CD4-positive, CD25-positive, alpha-beta regulatory T cell (primary cell): ENCODE data around the gene MTHFR. TPM values are rescaled to one million over a fixed set of nuclear protein-coding genes. Genes with fewer than 3 reads are reported as not detected.

Source experiments
- ATAC-seq, 2 donors: fragments of 150-1000 bp; cut with Tn5 transposase; one replicate each; pipeline ENCODE4 v1.10.0; 2021; ENCODE audit warnings: low read depth in 2 of 2, moderate number of reproducible peaks in 2 of 2, moderate library complexity in 1 of 2
- DNase-seq, 3 donors: peaks; one replicate each; pipeline versions ENCODE4 v3.0.0 to v3.0.0-alpha.2; 2012 to 2022; ENCODE audit warnings: mixed read lengths in 1 of 3
- H3K27ac ChIP-seq: one replicate; pipeline ENCODE4 v1.7.0; 2013; ENCODE audit warnings: mild to moderate bottlenecking, low read length; ENCODE audit not compliant: insufficient read depth, poor library complexity, severe bottlenecking
- H3K27me3 ChIP-seq: one replicate; pipeline ENCODE4 v1.7.0; 2013; ENCODE audit warnings: low read length; ENCODE audit not compliant: control insufficient read depth, insufficient read depth
- H3K36me3 ChIP-seq: one replicate; pipeline ENCODE4 v1.7.0; 2013; ENCODE audit warnings: mild to moderate bottlenecking, low read length, moderate library complexity; ENCODE audit not compliant: control insufficient read depth, insufficient read depth
- H3K4me1 ChIP-seq: 2 replicates; pipeline ENCODE4 v1.7.0; 2013; ENCODE audit warnings: mild to moderate bottlenecking, low read length; ENCODE audit not compliant: insufficient read depth, control insufficient read depth, poor library complexity, severe bottlenecking
- H3K4me3 ChIP-seq: one replicate; pipeline ENCODE4 v1.7.0; 2013; ENCODE audit warnings: low read depth, mild to moderate bottlenecking, low read length, moderate library complexity
- H3K9me3 ChIP-seq, 2 experiments: 1 replicate in 1 of 2; 2 replicates in 1 of 2; pipeline ENCODE4 v1.7.0; 2013; ENCODE audit warnings: low read length in 2 of 2, mild to moderate bottlenecking in 1 of 2, moderate library complexity in 1 of 2; ENCODE audit not compliant: control insufficient read depth in 2 of 2
- H3K27ac Mint-ChIP-seq, 3 donors: one replicate each; pipeline ENCODE4 v1.8.0; 2020 to 2022; ENCODE audit warnings: mild to moderate bottlenecking in 3 of 3, mixed read lengths in 3 of 3, moderate library complexity in 2 of 3
- H3K27me3 Mint-ChIP-seq: one replicate; pipeline ENCODE4 v1.8.0; 2022; ENCODE audit warnings: mild to moderate bottlenecking, mixed read lengths
- H3K36me3 Mint-ChIP-seq: one replicate; pipeline ENCODE4 v1.8.0; 2020; ENCODE audit warnings: mixed read lengths
- H3K4me1 Mint-ChIP-seq, 4 donors: one replicate each; pipeline ENCODE4 v1.8.0; 2020 to 2022; ENCODE audit warnings: mixed read lengths in 4 of 4, mild to moderate bottlenecking in 1 of 4
- H3K4me3 Mint-ChIP-seq, 4 donors: one replicate each; pipeline ENCODE4 v1.8.0; 2020 to 2022; ENCODE audit warnings: mild to moderate bottlenecking in 4 of 4, mixed read lengths in 4 of 4, moderate library complexity in 3 of 4
- H3K9me3 Mint-ChIP-seq, 7 donors: one replicate each; pipeline ENCODE4 v1.8.0; 2020 to 2022; ENCODE audit warnings: mixed read lengths in 7 of 7, mild to moderate bottlenecking in 3 of 7, moderate library complexity in 2 of 7
- polyA plus RNA-seq, 4 donors: library from polyadenylated mRNA; unstranded; fragments of 300-500 nt; fragmentation: Illumina TruSeq; gene quantifications; one replicate each; pipeline ENCODE4 v1.2.3, GENCODE V29; 2021
- total RNA-seq: library from RNA; stranded (reverse); gene quantifications from one replicate; pipeline ENCODE4 v1.2.3, GENCODE V29; 2022

The MTHFR gene
- total RNA-seq (35.0 TPM), polyA plus RNA-seq (1 to 10 TPM; 5.6 to 7.6 (median 6.6) TPM)

DNA sequence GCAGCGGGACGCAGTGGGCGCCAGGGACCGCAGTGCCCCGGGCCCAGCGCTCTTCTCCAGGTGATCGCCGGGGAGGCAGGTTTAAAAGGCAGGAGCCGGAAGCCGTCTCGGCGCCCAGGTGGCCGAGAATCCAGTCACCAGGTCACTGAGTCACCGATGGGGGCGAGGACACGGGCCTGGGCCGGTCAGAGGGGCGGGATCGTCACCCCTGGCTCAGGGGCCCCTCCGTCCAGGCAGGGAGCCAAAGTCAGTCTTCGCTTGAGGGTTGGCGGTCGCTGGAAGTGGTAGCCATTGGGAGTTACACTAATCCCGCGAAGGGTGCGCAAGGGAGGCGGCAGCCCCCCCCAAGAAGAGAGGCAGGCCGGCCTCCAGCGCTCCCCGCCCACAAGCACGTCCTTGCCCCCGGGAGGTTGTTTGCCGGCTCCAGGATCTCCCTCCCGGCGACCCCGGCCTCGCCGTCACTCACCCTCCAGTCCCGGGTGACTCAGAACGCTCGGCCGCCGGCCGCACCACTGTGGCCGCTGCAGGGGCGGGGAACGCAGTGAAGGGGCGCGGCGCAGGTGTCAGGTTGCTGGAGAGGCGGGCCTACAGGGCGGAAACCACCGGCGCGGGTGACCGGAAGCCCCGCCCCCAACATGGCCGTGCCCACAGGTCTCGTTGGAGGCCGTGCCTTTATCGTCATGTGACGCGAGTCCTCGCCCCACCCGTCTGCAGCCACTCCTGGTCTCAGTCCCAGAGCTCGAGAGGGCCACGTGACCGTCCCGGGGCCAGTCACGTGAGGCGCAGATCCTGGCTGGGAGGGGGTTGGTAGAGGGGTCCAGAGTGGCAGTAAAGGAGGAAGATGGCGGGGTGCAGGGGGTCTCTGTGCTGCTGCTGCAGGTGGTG lies at the start of gene MTHFR, which contains the start of gene CLCN6:
MTHFR (minus strand) TSS at position 543 of the 885 bp plus-strand sequence. CDS start 2,848 bp downstream, outside the sequence.
CLCN6 (plus strand) TSS at position 770 of the 885 bp plus-strand sequence; CDS start at position 842, 72 bp downstream.
- peak within 1 kb of the TSS; percentile 87 for H3K4me3 ChIP-seq
- H3K9me3 ChIP-seq, result no peaks in the 10 kb centered on the region
- H3K36me3 Mint-ChIP-seq, result peaks cover 8% of the 10 kb centered on the region
- H3K27me3 Mint-ChIP-seq, result no peaks in the 10 kb centered on the region
- peaks cover 6% of the 10 kb centered on the region for H3K36me3 ChIP-seq
- ATAC-seq (peak; percentile 90 to 92), DNase-seq (peak; percentile 98 to 99 (median 99))
- no peaks in the 10 kb centered on the region for H3K27me3 ChIP-seq
- H3K27ac ChIP-seq, result peak within 1 kb of the TSS; percentile 89
- peak within 1 kb of the TSS; percentile 98 to 100 (median 100) for H3K4me3 Mint-ChIP-seq
- peaks cover 0 to 2% (median 0%) of the 10 kb centered on the region in 7 donors for H3K9me3 Mint-ChIP-seq
- peak within 1 kb of the TSS; percentile 94 to 98 (median 96) for H3K27ac Mint-ChIP-seq
- H3K4me1 ChIP-seq, result peaks cover 50% of the 10 kb centered on the region
- H3K4me1 Mint-ChIP-seq, result peaks cover 23 to 68% (median 45%) of the 10 kb centered on the region in 4 donors

DNA sequence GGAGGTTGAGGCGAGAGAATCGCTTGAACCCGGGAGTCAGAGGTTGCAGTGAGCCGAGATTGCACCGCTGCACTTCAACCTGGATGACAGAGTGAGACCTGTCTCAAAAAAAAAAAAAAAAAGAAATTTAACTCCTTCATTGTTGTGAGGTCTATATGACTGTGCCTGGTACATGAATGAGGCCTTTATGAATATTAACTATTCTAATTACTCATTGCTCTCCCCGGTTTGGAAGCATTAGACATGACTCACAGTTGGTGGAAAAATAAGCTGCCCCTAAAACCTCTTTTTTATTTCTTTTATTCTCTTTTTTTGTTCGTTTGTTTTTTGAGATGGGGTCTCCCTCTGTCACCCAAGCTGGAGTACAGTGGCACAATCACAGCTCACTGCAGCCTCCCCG lies 49.7 kb upstream of the MTHFR start:
- Histone ChIP-seq H3K4me1 (no peaks in the 10 kb centered on the region), H3K9me3 (no peaks in the 10 kb centered on the region), H3K36me3 (no peaks in the 10 kb centered on the region), H3K27me3 (peaks cover 11% of the 10 kb centered on the region), H3K27ac (no peak overlapping the region), H3K4me3 (no peak overlapping the region)
- DNase-seq (no peak), ATAC-seq (no peak)
- peaks cover 30% of the 10 kb centered on the region for H3K27me3 Mint-ChIP-seq
- no peak overlapping the region for H3K4me3 Mint-ChIP-seq
- H3K36me3 Mint-ChIP-seq, result no peaks in the 10 kb centered on the region
- no peak overlapping the region for H3K27ac Mint-ChIP-seq
- H3K9me3 Mint-ChIP-seq, result no peaks in the 10 kb centered on the region
- no peaks in the 10 kb centered on the region for H3K4me1 Mint-ChIP-seq

DNA sequence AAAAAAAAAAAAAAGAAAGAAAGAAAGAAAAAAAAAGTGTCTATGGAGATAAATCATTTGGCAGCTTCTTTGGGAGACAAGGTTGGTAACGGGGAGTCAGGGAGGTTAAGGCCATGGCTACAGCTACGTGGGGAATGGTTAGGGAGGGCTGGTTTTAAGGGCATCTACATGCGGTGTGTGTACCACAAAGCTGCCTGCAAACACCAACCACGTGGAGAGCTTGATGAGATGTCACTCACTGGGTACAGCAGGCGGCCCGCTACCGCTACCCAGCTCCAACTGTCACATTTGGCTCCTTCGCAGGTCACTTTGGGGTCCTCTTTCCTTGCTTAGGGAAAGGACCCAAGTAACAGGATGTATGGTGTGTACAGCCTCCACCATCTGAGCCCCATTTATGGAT lies 48.8 kb upstream of the MTHFR start:
- Mint-ChIP-seq H3K36me3 (no peaks in the 10 kb centered on the region), H3K27me3 (peaks cover 21% of the 10 kb centered on the region), H3K9me3 (no peaks in the 10 kb centered on the region), H3K27ac (no peak overlapping the region), H3K4me1 (no peaks in the 10 kb centered on the region), H3K4me3 (no peak overlapping the region)
- no peak overlapping the region for H3K27ac ChIP-seq
- H3K27me3 ChIP-seq, result peaks cover 7% of the 10 kb centered on the region
- H3K4me3 ChIP-seq, result no peak overlapping the region
- no peaks in the 10 kb centered on the region for H3K9me3 ChIP-seq
- ATAC-seq, result no peak
- no peak for DNase-seq
- no peaks in the 10 kb centered on the region for H3K4me1 ChIP-seq
- H3K36me3 ChIP-seq, result no peaks in the 10 kb centered on the region

DNA sequence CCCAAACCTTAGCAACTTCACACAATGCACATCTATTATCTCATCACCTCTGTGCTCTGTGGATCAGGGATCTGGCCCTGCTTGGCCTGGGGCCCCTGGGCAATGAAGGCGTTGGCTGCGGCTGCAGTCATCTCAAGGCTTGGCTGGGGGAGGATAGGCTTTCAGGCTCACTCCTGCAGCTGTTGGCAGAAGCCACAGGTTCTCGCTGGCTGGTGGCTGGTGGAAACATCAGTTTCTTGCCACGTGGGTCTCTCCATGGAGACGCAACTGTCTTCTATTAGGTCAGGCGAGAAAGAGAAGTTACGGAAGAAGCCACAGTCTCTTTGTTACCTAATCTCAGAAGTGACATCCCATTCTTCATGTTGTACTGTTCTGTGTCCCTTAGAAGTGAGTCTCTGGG lies 45.4 kb upstream of the MTHFR start:
- Mint-ChIP-seq H3K4me1 (no peaks in the 10 kb centered on the region), H3K9me3 (no peaks in the 10 kb centered on the region), H3K4me3 (no peak overlapping the region), H3K27me3 (peaks cover 10% of the 10 kb centered on the region), H3K36me3 (no peaks in the 10 kb centered on the region), H3K27ac (no peak overlapping the region)
- ATAC-seq (no peak), DNase-seq (no peak)
- H3K27ac ChIP-seq, result no peak overlapping the region
- no peaks in the 10 kb centered on the region for H3K9me3 ChIP-seq
- H3K27me3 ChIP-seq, result no peaks in the 10 kb centered on the region
- H3K4me1 ChIP-seq, result no peaks in the 10 kb centered on the region
- no peak overlapping the region for H3K4me3 ChIP-seq
- H3K36me3 ChIP-seq, result no peaks in the 10 kb centered on the region

DNA sequence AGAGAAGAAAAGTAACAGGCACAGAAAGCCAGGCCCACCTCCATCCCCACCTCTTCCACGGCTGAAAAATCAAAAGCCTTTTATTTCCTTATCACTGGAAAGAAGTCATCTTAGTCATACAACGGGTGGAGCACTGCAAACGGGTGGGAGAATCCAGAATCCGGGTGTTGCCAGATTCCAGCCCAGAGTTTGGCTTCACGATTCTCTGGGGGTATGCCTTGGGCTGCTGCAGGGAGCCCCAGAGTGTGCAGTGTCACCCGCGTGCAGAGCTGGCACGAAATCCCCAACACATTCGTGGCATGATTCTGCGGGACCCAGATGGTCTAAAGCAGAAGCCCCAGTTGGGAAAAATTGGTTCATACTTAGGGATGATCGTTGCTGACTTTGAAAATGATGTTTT lies 44.4 kb upstream of the MTHFR start:
- H3K27ac Mint-ChIP-seq, result no peak overlapping the region
- peaks cover 0 to 5% (median 2%) of the 10 kb centered on the region in 4 donors for H3K4me1 Mint-ChIP-seq

DNA sequence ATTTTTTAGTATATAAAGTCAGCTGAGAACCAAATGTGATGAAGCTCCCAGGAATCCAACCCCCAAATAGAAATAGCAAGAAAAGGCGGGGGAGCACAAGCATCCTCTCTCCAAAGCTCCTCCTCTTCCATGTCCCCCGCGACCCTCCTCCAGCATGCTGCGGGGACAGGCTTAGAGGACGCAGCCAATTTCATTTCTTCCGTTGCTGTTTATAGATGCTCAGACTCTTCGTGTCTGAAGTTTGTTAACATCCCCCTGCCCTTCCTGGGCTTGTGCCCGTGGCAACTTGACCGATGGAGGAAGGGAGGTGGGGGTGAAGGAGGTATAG lies 42.6 kb upstream of the MTHFR start:
- Mint-ChIP-seq H3K36me3 (peaks cover 8% of the 10 kb centered on the region), H3K27me3 (peaks cover 4% of the 10 kb centered on the region), H3K9me3 (peaks cover 0 to 3% (median 0%) of the 10 kb centered on the region in 7 donors), H3K4me3 (no peak overlapping the region), H3K27ac (no peak overlapping the region), H3K4me1 (peaks cover 0 to 5% (median 2%) of the 10 kb centered on the region in 4 donors)
- no peak overlapping the region for H3K4me3 ChIP-seq
- ATAC-seq, result no peak
- H3K36me3 ChIP-seq, result peaks cover 3% of the 10 kb centered on the region
- no peak overlapping the region for H3K27ac ChIP-seq
- H3K9me3 ChIP-seq, result no peaks in the 10 kb centered on the region
- no peak for DNase-seq
- H3K27me3 ChIP-seq, result no peaks in the 10 kb centered on the region
- H3K4me1 ChIP-seq, result no peaks in the 10 kb centered on the region

More for the DNA sequence above, 44.4 kb upstream of the MTHFR start:
- no peaks in the 10 kb centered on the region for H3K9me3 Mint-ChIP-seq
- Histone ChIP-seq H3K27ac (no peak overlapping the region), H3K27me3 (no peaks in the 10 kb centered on the region), H3K4me1 (no peaks in the 10 kb centered on the region), H3K4me3 (no peak overlapping the region), H3K36me3 (no peaks in the 10 kb centered on the region), H3K9me3 (no peaks in the 10 kb centered on the region)
- H3K27me3 Mint-ChIP-seq, result peaks cover 10% of the 10 kb centered on the region
- ATAC-seq (no peak), DNase-seq (no peak)
- H3K4me3 Mint-ChIP-seq, result no peak overlapping the region
- no peaks in the 10 kb centered on the region for H3K36me3 Mint-ChIP-seq

DNA sequence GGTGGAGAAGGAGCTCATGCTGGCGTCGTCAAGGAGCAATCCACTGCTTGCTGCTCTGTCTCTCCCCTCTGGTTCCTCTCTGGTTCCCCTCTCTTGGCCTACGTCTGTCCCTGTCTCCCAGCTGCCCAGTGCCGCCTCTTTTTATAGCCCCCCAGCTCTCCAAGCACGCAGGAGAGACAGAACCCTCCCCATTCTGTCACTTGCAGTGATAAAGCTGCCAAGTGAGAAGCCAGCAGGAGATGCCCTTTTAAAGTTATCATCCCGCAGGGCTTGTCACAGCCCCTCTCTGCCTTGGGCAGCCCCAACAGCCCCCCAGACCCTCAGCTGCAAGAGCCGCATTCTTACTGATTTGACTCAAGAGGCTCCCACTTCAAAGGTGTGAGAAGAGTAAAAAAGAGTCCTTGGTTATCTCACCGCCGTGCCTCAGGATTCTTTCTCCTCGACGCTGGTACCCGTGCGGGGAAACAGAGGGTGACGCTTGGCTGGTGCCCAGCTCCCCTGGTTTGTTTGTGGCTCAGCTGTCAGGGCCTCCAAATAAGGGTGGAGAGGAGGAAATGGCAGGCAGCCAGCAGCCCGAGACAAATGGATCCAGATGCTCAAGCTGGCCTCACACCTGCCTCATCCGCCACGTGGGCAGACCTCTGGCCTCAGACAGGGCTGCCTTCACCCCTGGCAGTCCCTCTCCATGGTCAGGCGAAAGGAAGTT lies 42.1 kb upstream of the MTHFR start, which contains the start of gene NPPA:
NPPA (minus strand) TSS at position 117 of the 706 bp plus-strand sequence; CDS start at position 18, 99 bp downstream.
- H3K9me3 Mint-ChIP-seq, result peaks cover 0 to 3% (median 0%) of the 10 kb centered on the region in 7 donors
- Histone ChIP-seq H3K4me3 (no peak within 1 kb of the TSS), H3K4me1 (no peaks in the 10 kb centered on the region), H3K9me3 (no peaks in the 10 kb centered on the region), H3K27me3 (no peaks in the 10 kb centered on the region), H3K36me3 (peaks cover 3% of the 10 kb centered on the region), H3K27ac (no peak within 1 kb of the TSS)
- ATAC-seq (no peak), DNase-seq (no peak)
- peaks cover 8% of the 10 kb centered on the region for H3K36me3 Mint-ChIP-seq
- H3K27me3 Mint-ChIP-seq, result peaks cover 4% of the 10 kb centered on the region
- H3K27ac Mint-ChIP-seq, result no peak within 1 kb of the TSS
- H3K4me1 Mint-ChIP-seq, result peaks cover 0 to 5% (median 2%) of the 10 kb centered on the region in 4 donors
- H3K4me3 Mint-ChIP-seq, result no peak within 1 kb of the TSS
